Right hindlimb (tissue), 1 donor: Measurements from ENCODE around the gene CUX1.
"Not testable (repeated sequence)": the region's sequence is repeated elsewhere in the genome, so short reads cannot be mapped to it uniquely, and the experiment has no call there.

Experiments
- DNase-seq: peaks from one replicate; pipeline ENCODE4 v3.0.0-alpha.2; 2018

The CUX1 gene, protein sequence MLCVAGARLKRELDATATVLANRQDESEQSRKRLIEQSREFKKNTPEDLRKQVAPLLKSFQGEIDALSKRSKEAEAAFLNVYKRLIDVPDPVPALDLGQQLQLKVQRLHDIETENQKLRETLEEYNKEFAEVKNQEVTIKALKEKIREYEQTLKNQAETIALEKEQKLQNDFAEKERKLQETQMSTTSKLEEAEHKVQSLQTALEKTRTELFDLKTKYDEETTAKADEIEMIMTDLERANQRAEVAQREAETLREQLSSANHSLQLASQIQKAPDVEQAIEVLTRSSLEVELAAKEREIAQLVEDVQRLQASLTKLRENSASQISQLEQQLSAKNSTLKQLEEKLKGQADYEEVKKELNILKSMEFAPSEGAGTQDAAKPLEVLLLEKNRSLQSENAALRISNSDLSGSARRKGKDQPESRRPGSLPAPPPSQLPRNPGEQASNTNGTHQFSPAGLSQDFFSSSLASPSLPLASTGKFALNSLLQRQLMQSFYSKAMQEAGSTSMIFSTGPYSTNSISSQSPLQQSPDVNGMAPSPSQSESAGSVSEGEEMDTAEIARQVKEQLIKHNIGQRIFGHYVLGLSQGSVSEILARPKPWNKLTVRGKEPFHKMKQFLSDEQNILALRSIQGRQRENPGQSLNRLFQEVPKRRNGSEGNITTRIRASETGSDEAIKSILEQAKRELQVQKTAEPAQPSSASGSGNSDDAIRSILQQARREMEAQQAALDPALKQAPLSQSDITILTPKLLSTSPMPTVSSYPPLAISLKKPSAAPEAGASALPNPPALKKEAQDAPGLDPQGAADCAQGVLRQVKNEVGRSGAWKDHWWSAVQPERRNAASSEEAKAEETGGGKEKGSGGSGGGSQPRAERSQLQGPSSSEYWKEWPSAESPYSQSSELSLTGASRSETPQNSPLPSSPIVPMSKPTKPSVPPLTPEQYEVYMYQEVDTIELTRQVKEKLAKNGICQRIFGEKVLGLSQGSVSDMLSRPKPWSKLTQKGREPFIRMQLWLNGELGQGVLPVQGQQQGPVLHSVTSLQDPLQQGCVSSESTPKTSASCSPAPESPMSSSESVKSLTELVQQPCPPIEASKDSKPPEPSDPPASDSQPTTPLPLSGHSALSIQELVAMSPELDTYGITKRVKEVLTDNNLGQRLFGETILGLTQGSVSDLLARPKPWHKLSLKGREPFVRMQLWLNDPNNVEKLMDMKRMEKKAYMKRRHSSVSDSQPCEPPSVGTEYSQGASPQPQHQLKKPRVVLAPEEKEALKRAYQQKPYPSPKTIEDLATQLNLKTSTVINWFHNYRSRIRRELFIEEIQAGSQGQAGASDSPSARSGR (N-terminal part only)

DNA sequence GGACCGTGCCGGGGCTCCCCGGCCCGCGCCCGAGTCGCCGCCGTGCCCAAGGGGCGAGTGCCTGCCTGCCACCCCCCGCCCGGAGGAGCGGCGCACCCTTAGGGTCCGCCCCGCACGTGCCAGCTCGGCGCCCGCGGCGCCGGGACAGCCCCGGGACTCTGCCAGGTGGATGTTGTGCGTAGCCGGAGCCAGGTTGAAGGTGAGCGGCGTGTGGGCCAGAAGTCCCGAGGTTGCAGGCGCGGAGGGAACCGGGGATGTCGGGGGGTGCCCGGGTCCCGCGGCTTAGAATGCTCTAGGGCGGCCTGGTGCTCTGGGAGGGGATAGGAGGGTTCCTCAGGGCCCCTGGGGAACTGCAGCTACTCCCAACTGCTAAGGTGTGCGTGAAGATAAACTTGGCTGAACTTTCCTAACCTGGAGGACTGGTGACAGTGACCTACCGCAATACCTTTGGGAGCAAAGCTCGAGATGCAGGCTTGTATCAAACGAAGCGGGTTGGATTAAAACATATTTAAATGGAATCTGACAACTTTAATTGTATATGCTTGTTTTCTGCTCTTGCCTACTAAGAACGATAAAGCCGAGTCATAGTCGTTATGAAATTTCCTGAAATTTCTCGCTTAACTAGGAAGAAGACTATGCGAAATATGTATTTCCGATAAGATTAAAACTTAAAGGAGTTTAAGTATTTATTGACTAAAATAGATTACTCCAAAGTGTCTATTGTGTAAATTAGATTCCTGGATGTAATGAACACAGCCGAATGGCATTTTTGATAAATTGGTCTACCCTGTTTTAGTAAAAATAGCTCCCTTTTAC lies at the start of gene CUX1:
TSS of gene CUX1 (plus strand) at position 156 of the 816 bp plus-strand sequence. CDS start at position 170, 14 bp downstream.
- no peak for DNase-seq

DNA sequence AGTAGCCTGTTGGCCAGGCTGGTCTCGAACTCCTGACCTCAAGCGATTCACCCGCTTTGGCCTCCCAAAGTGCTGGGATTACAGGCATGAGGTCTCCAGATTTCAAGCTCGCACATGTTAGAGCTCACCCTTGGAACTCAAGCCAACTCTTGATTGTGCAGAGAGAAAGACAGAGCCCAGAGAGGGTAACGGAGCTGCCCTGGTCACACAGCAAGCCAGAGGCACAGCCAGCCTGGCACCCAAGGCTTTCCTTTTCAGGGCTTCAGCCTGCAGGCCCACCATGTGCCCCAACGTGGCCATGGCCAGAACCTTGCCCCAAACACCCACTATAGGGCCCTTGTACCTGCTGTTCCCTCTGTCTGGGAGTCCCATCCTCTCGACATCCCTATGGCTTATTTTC lies 49.1 kb upstream of the CUX1 start:
- DNase-seq = no peak

DNA sequence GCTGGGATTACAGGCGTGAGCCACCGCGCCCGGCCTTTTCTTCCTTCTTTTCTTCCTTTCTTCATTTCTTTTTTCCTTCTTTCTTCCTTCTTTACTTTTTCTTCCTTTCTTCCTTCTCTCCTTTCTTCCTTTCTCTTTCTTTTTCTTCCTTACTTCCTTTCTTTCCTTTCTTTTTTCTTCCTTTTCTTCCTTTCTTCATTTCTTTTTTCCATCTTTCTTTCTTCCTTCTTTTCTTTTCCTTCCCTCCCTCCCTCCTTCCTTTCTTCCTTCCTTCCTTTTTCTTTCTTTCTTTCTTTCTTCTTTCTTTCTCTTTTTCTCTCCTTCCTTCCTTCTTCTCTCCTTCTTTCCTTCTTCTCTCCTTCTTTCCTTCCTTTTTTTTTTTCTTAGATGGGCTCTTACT lies 47.0 kb upstream of the CUX1 start:
- DNase-seq = no peak

DNA sequence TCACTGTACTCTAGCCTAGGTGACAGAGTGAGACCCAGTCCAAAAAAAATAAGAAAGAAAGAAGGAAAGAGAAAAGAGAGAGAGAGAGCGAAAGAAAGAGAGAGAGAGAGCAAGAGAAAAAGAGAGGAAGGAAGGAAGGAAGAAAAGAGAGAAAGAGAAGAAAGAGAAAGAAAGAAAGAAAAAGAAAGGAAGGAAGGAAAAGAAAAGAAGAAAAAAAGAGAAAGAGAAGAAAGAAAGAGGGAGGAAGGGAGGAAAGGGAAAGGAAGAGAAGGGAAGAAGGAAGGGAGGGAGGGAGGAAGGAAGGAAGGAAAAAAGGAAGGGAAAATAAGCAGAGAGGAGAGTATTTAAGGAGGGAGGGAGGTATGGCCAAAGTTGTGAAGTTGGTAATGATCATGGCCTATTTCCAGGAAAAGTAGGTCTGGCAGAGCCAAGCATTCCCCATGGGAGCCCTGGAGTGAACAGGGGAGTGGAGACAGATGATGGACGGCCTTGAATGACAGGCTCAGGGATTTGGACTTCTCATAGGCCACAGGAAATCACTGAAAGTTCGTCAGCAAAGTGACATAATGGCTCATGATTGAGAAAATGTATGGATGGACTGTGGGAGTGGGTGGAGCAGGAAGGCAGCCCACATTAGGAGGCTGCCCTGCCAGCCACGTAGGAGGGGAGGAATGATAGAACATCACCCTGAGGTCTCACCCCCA lies 44.8 kb upstream of the CUX1 start:
- DNase-seq = no peak

DNA sequence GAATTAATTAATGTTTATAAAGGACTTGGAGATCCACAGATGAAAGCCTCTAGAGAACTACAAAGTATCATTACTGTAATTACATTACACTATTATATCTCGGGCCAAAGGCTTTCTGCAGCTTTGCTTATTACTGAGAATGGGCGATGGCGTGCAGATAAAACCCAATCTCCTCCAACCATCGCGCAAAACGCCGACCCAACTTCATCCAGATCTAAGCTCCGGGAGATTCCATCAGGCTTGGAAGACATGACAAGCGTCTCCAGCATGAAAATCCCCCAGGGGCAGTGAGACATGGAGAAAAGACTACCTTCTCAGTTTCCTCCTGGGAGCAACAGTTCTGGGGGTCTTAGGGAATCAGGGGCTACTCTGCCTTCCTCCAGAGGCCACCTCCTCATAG lies 42.2 kb upstream of the CUX1 start:
- no peak for DNase-seq

DNA sequence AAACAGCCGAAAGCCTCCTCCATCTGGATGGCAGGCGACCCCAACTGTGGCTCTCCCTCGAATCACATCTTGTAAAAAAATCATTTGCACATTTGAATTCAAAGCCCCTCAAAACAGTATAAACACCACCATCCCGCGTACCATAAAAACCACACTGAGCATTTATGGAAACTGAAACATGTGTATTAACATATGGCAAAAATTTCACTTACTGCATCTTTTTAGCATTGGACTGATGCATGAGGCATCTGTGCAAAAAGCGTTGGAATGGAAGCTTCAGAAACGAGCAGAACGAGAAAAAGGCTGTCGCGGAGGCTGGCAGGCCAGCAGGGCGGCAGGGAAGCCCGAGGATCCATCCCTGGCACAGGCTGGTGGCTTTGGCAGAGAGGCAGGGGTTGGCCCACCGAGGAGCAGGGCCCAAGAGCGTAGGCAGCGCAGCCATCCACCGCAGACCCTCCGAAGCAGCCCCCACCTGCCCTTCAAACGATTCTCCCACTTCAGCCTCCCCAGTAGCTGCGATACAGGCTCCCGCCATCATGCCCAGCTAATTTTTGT lies 39.3 kb upstream of the CUX1 start:
- no peak for DNase-seq

DNA sequence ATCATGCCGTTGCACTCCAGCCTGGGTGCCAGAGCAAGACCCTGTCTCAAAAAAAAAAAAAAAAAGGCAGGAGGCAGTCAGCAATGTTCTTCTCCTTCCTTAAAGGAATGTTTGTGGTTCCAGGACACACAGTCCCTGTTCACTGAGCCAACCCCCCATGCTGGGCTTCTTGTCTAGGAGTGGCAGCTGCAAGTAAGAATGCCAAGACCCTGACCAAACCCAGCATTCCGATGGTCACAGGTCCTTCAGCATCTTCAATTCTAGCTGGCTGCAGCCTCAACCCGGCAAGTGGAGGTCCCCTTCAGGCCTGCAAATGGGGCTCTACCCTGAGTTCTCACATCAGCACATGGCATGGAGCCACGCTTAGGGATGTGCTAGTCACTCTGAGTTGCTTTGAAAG lies 38.2 kb upstream of the CUX1 start:
- no peak for DNase-seq

DNA sequence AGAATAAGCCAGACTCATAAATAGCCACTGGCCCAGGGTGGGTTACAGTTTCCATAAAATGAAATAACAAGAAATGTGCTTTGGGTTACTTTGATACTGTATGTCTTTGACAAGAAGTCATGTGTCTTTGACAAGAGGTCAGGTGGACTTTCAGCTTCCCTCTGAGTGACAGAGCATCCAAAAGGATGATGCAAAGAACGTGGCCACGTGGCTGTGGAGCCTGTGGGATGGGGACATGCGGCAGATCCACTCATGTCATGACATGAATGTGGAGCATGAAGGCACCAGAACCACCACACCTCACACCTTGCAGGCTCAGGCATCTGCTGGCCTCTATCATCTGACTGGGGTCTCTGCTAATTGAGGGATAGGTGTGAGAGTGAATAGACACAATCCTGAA lies 37.1 kb upstream of the CUX1 start:
- no peak for DNase-seq

DNA sequence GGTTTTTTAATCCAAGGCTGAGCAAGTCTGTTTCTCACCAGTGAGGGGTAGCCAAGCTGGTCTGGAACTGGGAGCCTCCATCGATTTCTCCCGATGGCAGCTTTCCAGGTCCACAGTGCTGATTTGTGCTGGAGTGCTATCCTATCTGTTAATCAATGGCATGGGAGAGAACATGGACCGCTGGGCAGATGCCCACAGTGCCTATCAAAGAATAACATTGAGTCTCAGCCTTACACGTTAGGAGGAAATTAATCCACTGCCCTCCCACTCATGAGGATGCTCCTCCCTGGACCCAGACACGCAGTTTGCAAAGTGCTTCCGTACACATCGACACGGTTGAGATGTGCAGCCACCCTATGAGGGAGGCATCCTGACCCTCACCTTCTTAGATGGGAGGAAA lies 36.0 kb upstream of the CUX1 start:
- DNase-seq = no peak

DNA sequence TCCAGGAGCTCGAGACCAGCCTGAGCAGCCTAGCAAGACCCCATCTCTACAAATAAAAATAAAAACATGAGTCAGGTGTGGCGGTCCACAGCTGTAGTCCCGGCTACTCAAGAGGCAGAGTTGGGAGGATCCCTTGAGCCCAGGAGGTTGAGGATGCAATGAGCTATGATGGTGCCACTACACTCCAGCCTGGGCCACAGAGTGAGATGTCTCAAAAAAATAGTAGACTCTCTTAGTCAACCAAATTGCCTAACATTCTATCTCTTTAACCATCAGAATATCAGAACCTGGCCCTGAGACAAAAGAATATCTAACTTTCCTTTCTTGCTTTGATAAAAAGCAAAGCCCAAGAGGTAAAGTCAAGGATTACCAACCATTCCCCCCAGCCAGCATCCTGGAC lies 35.0 kb upstream of the CUX1 start:
- no peak for DNase-seq

DNA sequence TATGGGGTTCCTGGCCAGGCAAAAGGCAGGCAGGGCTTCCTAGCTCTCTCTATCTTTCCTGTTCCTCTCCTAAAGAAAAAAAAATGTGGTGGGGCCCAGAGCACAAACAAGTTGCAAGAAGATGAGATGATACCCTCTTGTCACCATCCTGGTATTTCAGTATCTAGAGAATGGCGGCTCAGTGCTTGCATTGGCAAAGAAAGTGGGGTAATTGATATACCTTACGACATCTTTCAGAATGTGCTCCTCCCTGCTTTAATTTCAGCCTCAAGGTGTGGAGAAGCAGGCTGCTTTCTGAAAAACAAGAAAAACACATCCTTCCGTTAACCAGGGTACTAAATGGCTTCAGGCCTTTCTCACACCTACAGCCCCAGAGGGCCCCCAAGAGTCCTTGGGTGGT lies 34.5 kb upstream of the CUX1 start:
- no peak for DNase-seq

DNA sequence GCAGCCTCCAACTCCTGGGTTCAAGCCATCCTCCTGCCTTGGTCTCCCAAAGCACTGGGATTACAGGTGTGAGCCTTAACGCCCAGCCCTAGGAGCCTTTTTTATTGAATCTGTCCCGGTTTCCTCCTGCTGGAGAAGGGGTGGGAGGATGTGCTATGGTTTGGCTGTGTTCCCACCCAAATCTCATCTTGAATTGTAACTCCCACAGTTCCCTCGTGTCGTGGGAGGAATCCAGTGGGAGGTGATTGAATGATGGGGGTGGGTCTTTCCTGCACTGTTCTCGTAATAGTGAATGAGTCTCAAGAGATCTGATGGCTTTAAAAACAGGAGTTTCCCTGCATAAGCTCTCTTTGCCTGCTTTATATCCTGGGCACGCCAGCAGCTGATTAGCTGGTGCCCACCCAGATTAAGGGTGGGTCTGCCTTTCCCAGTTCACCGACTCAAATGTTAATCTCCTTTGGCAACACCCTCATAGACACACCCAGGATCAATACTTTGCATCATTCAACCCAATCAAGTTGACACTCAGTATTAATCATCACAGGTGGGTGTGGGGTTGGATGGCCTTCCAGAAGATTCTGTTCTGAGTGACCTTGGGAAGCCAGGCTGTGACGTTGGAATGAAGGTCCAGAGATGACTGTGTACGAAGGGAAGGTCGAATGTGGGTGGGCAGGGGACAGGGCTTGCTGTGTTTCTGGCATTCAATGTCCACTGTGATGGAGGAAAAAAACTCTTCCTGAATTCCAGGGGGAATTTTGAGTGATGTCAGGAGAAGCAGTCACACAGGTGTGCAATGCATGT lies 33.8 kb upstream of the CUX1 start:
- DNase-seq = no peak

DNA sequence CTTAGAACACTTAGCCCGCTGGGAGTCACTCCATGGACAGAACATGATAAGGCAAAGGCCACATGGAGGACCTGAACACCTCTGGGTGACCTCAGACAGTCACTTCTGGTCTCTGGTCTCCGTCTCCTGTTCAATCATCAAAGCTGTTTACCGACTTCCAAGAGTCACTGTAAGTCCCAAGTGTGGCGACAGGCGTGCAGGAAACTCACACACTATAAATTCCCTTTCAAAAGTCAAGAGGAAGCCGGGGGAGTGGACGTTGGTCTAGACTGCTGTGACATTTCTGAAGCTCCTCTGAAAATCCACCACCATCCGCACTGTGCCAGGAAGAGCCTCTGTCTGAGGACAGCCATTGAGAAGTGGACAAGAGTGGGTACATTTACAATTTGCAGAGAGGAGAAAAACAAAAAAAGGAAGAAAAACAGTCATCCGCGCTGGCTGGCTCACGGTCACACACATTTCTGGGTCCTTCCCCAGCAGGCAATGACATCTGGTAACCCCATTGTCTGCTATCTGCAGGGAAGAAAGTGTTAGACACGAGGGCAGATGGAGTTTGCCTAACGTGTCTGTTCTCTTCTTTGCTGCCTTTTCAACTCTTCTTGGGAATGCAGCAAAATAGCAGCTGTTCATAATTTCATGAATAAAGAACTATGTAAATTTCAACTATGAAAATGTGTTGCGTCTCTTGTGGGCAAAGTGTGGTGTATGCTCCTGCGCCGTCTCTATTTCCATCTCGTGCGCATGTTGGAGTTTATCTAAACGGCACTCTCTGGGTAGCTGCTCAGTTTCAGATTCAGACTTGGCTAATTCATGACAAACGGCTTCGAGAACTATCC lies 32.9 kb upstream of the CUX1 start:
- no peak for DNase-seq

DNA sequence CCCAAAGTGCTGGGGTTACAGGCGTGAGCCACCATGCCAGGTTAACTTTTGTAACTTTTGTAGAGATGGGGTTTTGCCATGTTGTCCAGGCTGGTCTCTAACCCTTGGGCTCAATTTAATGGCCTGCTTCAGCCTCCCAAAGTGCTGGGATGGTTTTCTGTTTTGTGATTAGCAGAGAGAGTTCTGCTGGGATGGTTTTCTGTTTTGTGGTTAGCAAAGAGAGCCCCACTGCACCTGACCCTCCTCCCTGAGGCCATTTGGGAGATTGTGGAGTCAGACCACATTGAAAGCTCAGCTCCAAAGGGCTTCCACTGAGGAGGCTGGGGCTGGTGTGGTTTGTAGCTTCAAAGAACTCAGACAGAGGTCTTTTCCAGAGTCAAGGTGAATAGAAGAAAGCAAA lies 29.6 kb upstream of the CUX1 start:
- DNase-seq = no peak

DNA sequence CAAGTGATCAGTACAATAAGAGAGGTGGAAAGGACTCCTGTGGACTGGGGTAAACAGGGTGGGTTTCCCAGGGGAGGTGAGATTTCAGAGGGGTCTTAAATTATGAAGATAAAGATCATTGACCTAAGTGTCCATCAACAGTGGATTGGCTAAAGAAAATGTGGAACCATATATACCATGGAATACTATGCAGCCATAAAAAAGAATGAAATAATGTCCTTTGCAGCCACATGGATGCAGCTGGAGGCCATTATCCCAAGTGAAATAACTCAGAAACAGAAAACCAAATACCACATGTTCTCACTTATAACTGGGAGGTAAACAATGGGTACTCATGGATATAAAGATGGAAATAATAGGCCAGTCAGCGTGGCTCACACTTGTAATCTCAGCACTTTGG lies 28.9 kb upstream of the CUX1 start:
- DNase-seq = no peak

DNA sequence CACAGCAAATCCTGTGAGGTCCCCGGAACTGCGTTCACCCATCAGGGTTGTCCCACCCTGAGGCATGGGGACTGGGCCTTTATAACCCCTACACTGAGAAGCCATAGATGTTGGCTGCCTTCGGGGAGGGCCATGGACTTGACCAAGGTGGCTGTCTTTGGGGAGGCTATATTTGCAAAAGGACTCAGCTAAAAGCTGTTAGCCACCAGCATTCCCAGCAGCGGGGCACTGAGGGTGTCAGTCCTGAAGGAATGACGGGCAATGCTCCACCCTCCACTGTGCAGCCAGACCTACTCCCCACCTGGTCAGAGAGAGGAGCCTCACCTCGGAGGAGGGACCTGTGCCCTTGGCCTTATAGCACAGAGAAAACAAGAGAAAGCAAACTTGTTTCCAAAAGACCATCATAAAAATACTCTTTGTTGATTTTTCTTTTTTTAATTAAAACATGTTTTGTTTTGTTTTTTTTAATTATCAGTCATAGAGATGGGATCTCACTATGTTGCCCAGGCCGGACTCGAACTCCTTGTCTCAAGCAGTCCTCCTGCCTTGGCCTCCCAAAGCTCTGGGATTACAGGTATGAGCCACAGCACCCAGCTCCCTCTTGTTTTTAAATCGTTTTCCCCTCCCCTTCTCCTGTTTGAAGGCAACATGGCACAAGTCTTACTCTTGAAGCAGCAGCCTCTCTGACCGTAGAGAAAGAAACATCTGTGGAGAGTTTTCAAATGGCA lies 26.7 kb upstream of the CUX1 start:
- DNase-seq = no peak

DNA sequence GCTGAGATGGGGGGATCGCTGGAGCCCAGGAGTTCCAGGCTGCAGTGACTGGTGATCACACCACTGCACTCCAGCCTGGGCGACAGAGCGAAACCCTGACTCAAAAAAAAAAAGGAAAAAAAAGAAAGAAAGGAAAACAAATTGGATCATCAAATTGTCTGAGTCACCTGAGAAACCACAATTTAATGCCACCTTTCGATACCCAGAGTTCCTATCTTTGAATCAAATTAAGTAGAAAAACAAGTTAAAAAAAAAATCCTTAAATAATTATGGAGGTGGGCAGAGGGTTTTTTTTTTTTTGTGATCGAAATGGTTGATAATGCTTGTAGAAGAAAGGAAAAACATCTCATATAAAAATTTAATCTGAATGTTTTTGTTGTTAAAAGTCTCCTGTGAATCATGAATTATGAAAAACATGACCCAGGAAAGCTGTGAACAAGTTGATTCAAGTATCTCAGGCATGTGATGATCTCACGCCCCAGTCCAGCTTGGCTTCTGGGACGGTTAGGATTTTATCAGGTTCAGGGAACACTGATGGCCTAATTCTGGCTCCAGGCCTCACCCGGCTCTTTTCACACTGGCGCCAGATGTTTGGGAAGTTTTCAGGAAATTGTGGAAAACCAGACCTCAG lies 25.3 kb upstream of the CUX1 start:
- DNase-seq = peak; percentile 44

DNA sequence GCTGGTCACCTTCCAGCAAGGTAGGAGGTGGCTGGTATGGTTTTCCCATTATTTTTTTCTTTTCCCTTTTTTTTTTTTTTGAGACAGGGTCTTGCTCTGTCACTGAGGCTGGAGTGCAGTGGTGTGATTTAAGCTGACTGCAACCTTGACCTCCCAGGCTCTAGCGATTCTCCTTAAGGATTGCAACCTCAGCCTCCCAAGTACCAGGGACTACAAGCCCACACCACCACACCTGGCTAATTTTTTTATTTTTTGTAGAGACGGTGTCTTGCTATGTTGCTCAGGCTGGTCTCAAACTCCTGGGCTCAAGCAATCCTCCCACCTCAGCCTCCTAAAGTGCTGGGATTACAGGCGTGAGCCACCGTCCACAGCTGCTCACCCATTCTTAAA lies 24.7 kb upstream of the CUX1 start:
- DNase-seq = not testable (repeated sequence)
